Adrenal gland (tissue), 12 donors: ENCODE measurements around the gene EVI5L. TPM values are rescaled to one million over a fixed set of nuclear protein-coding genes. Genes with fewer than 3 reads are reported as not detected.

Experiments used
- DNase-seq, 7 donors: peaks; one replicate each; pipeline ENCODE4 v3.0.0-alpha.2; 2019 to 2020
- H3K27ac ChIP-seq, 5 donors: fragments of 200-600 bp; sonication (generic) in 4 of 5; 1 replicate in 3 of 5; 2 replicates in 2 of 5; pipeline versions ENCODE4 v1.5.1 to v1.8.0; 2016 to 2020; ENCODE audit warnings: mild to moderate bottlenecking in 1 of 5
- H3K27me3 ChIP-seq: fragments of 200-600 bp; 2 replicates; pipeline ENCODE4 v1.8.0; 2021
- H3K36me3 ChIP-seq, 2 donors: fragments of 200-600 bp; replicated peaks in 1 of 2; 1 replicate in 1 of 2; 2 replicates in 1 of 2; pipeline versions ENCODE4 v1.5.1 to v1.8.0; 2018 to 2022
- H3K4me1 ChIP-seq, 2 donors: fragments of 200-600 bp; replicated peaks in 1 of 2; 1 replicate in 1 of 2; 2 replicates in 1 of 2; pipeline versions ENCODE4 v1.5.1 to v1.8.0; 2018 to 2021
- H3K4me3 ChIP-seq, 4 donors: fragments of 200-600 bp; sonication (generic) in 3 of 4; one replicate each; pipeline ENCODE4 v1.5.1; 2016 to 2018
- H3K9me3 ChIP-seq, 3 donors: fragments of 200-600 bp; sonication (generic) in 1 of 3; replicated peaks in 1 of 3; 1 replicate in 2 of 3; 2 replicates in 1 of 3; pipeline versions ENCODE4 v1.5.1 to v1.8.0; 2016 to 2021
- CTCF ChIP-seq, 6 experiments: fragments of 450-650 bp in 4 of 6; fragments of 200-600 bp in 2 of 6; sonication (generic) in 1 of 6; IDR thresholded peaks; 1 replicate in 5 of 6; 2 replicates in 1 of 6; pipeline versions ENCODE4 v1.5.1 to v1.8.0; 2016 to 2021; ENCODE audit warnings: antibody characterized with exemption in 6 of 6, mild to moderate bottlenecking in 2 of 6, moderate library complexity in 1 of 6
- POLR2A ChIP-seq, 2 donors: fragments of 450-650 bp; IDR thresholded peaks; one replicate each; pipeline ENCODE4 v1.6.1; 2017; ENCODE audit warnings: antibody characterized with exemption in 2 of 2, mild to moderate bottlenecking in 2 of 2, moderate library complexity in 1 of 2
- WGBS, 4 donors: extraction: QIAGEN DNeasy Blood & Tissue Kit in 2 of 4; methylation state at CpG; one replicate each; pipeline versions ENCODE4 v1.1.5 to v1.1.7; 2013 to 2017; 5-methylcytosine and 5-hydroxymethylcytosine counted together
- intact Hi-C, 2 donors: fragments of 100-400 bp; cut with DNase I; formaldehyde crosslinking; loops; one replicate each; pipeline versions ENCODE4 v1.14.1 to v1.15.0; 2022 to 2023
- polyA plus RNA-seq, 3 donors: library from polyadenylated mRNA; stranded (reverse); fragments of 200-250 nt in 2 of 3; fragments of 350-450 nt in 1 of 3; fragmentation: Illumina TruSeq in 1 of 3; extraction: RNeasy Lipid Tissue Mini Kit (QIAGEN cat#74804) in 1 of 3; gene quantifications; one replicate each; pipeline ENCODE4 v1.2.3, GENCODE V29; 2013 to 2014
- total RNA-seq, 9 donors: library from RNA; depleted of rRNA in 4 of 9; stranded (reverse); fragments of >200 nt in 4 of 9; fragments of 120-200 nt in 1 of 9; fragmentation: NEBNext Ultra II Directional in 1 of 9; extraction: Animal tissue kit (Norgen Biotek cat#: 25700) in 1 of 9; gene quantifications; one replicate each; pipeline versions ENCODE4 v1.1.0 to v1.2.4, GENCODE V29; 2013 to 2023
- donor health status: healthy with polysubstance abuse.
- donor health status: Bipolar disorder and iron deficiency.
- donor health status: DM: yes; HTN: yes; CAD: no.
- donor health status: DM: no; HTN: no; CAD: no.
- donor health status: DM: no; HTN: no; CAD: no.
- donor health status: DM: yes; HTN: yes; CAD: no.

Gene EVI5L
- total and polyA plus RNA-seq, 12 donors: 8.8 to 22.2 (median 20.5) TPM

DNA sequence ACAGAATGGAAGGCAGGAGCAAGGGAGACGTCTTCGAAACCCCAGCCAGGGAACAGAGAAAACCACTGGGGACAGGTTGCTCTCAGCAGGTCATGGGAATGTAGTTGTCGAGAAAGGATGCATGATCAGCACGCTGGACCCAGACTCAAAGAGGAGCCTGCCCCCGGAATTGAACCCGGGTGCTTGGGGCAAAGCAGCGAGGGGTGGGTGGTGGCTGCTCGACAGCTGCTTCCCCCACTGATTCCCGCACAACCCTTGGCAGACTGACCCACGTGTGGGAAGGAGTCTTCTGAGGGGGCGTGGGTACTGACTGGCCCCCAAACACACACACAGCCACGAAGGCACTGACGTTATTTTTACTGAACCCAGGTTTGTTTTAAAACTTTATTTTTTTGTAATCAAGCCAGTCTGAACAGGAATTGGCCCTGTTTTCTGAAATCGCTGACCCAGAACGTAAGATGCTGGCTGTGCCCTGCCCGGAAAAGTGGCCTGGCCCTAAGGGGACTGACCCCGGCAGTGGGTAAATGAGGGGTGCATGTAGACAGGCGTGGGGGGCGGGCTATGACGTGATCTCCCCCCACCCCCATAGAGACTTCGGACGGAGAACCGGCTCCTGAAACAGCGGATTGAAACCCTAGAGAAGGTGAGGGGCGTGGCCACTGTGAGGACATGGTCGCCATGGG, 25.5 kb downstream of the EVI5L start:
- no peak for DNase-seq
- no peak overlapping the region for H3K27ac ChIP-seq
- intact Hi-C loops: no loop called here
- H3K9me3 ChIP-seq: no peaks in the 10 kb centered on the region
- no peak overlapping the region for H3K4me3 ChIP-seq
- H3K27me3 ChIP-seq: no peaks in the 10 kb centered on the region
- H3K4me1 ChIP-seq: peaks cover 0 to 7% of the 10 kb centered on the region in 2 donors
- TF ChIP-seq CTCF (IDR thresholded peaks at IDR 0.05): no peak
- TF ChIP-seq POLR2A (IDR thresholded peaks at IDR 0.05): no peak
- 90% methylated on average over 20 to 26 of the region's 26 CpGs for WGBS, 4 donors
- H3K36me3 ChIP-seq: no peaks in the 10 kb centered on the region

- Histone ChIP-seq H3K4me3 (no peak overlapping the region), H3K9me3 (no peaks in the 10 kb centered on the region), H3K36me3 (no peaks in the 10 kb centered on the region), H3K27ac (no peak overlapping the region), H3K27me3 (no peaks in the 10 kb centered on the region), H3K4me1 (peaks cover 0 to 7% of the 10 kb centered on the region in 2 donors)
- no peak for DNase-seq
- TF ChIP-seq CTCF (IDR thresholded peaks at IDR 0.05): no peak
- TF ChIP-seq POLR2A (IDR thresholded peaks at IDR 0.05): no peak
- WGBS, 4 donors: 85 to 90% (median 88%) methylated on average over 10 to 16 of the region's 16 CpGs
- intact Hi-C loops: no loop called here
These were observed 26.1 kb downstream of the EVI5L start for GRCh38 chr19:7856109-7856591.

DNA sequence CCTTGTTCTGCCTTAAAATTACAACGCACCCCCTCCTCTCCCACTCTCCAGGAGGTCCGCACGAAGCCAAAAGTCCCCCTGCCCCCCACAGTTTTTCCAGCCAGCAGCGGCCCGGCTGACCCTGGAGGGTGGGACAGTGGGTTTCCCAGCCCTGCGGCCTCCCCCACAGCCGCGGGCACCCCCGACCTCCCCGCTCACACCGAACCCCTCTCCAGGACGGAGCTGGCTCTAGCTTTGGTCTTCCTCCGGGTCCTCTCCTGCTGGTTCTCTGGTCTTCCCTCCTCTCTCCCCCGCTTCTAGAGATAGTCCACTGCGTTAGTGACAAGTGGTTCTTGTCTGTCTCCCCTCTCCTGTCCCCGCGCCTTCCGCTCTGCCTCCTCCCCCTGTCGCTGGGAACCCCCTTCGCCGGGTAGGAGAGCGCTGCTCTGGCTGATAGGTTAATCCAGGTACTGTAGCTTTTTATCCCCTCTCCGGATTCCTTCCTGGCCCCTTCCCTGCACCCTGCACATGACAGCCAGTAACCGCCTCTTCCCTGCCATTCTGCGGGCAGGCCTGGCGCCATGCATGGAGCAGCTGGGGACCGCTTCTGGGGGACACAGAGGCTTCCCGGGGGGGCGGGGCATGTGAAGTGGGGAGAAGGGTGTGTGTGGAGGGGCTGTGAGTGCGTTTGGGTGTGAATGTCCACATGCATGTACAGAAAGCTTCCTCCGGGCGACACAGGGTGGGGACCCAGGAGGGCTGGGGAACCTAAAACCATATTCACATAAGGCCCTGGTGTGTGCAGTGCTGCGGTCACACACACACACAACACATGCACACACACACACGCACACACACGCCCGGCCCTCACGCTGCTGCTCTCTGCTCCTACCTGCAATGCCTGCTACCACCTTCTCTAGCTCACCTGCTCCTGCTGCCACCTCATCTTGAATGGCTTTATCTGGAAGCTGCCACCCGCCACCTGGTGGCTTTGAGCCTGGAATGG, 27.0 kb downstream of the EVI5L start:
- no peaks in the 10 kb centered on the region for H3K27me3 ChIP-seq
- DNase-seq: no peak
- no peaks in the 10 kb centered on the region for H3K36me3 ChIP-seq
- H3K4me1 ChIP-seq: peaks cover 5 to 13% of the 10 kb centered on the region in 2 donors
- intact Hi-C loops: no loop called here
- no peak overlapping the region for H3K4me3 ChIP-seq
- 84 to 91% (median 88%) methylated on average over 31 to 38 of the region's 38 CpGs for WGBS, 4 donors
- TF ChIP-seq POLR2A (IDR thresholded peaks at IDR 0.05) (no peak), CTCF (IDR thresholded peaks at IDR 0.05) (no peak)
- H3K27ac ChIP-seq: no peak overlapping the region
- H3K9me3 ChIP-seq: no peaks in the 10 kb centered on the region

- no peak for DNase-seq
- Histone ChIP-seq H3K27ac (no peak overlapping the region), H3K4me3 (no peak overlapping the region), H3K9me3 (no peaks in the 10 kb centered on the region), H3K36me3 (no peaks in the 10 kb centered on the region), H3K4me1 (peaks cover 9 to 18% of the 10 kb centered on the region in 2 donors), H3K27me3 (no peaks in the 10 kb centered on the region)
- TF ChIP-seq POLR2A (IDR thresholded peaks at IDR 0.05) (no peak), CTCF (IDR thresholded peaks at IDR 0.05) (no peak)
- 77 to 90% (median 80%) methylated on average over 4 to 8 of the region's 8 CpGs for WGBS, 4 donors
- intact Hi-C loops: no loop called here
These were observed 27.7 kb downstream of the EVI5L start for GRCh38 chr19:7857727-7858108.
